GM23338 (cell line): ENCODE results near the gene REEP6. TPM values are rescaled to one million over a fixed set of nuclear protein-coding genes. Genes with fewer than 3 reads are reported as not detected.

ENCODE experiments used
- EZH2 ChIP-seq: fragments of 200-600 bp; sonication (generic); IDR thresholded peaks from one replicate; pipeline ENCODE4 v1.8.0; 2017; ENCODE audit warnings: antibody characterized with exemption, mild to moderate bottlenecking, low read depth; ENCODE audit not compliant: unreplicated experiment
- STAT1 ChIP-seq: IDR thresholded peaks from one replicate; pipeline ENCODE4 v1.6.1; 2016; ENCODE audit warnings: antibody characterized with exemption; ENCODE audit not compliant: unreplicated experiment
- ZNF114 ChIP-seq: fragments of 250-450 bp; sonication (Bioruptor Pico); IDR thresholded peaks from 2 replicates; pipeline ENCODE4 v1.5.0; 2020; ENCODE audit warnings: mild to moderate bottlenecking, moderate library complexity
- ZNF331 ChIP-seq: fragments of 250-450 bp; sonication (Bioruptor Pico); IDR thresholded peaks from 2 replicates; pipeline ENCODE4 v1.5.0; 2020; ENCODE audit warnings: low read depth, mild to moderate bottlenecking, moderate library complexity
- polyA plus RNA-seq: library from polyadenylated mRNA; unstranded; fragments of >200 nt; fragmentation: Nextera tagmentation; extraction: Ambion mirVana; gene quantifications from 2 replicates; pipeline ENCODE4 v1.2.1, GENCODE V29; 2016
- total RNA-seq: library from RNA; depleted of rRNA; stranded (reverse); fragments of >200 nt; shearing (Covaris generic); gene quantifications from 2 replicates; pipeline ENCODE4 v1.2.3, GENCODE V29; 2014; rRNA removed
- TF ChIP-seq, protein P1 (sequence below): fragments of 250-450 bp; sonication (Bioruptor Pico); IDR thresholded peaks from 2 replicates; pipeline ENCODE4 v1.5.0; 2020; ENCODE audit warnings: mild to moderate bottlenecking, moderate library complexity
- TF ChIP-seq, protein P2 (sequence below), 2 experiments: fragments of 200-600 bp in 1 of 2; sonication (generic) in 1 of 2; conservative IDR thresholded peaks; 2 replicates each; pipeline versions ENCODE4 v1.5.1 to v1.6.1; 2016 to 2017; ENCODE audit warnings: antibody characterized with exemption in 2 of 2, low read depth in 2 of 2, mild to moderate bottlenecking in 2 of 2, moderate library complexity in 1 of 2

The REEP6 gene
- total and polyA plus RNA-seq, 2 experiments from 2014 or later: 15.2 to 20.0 TPM

DNA sequence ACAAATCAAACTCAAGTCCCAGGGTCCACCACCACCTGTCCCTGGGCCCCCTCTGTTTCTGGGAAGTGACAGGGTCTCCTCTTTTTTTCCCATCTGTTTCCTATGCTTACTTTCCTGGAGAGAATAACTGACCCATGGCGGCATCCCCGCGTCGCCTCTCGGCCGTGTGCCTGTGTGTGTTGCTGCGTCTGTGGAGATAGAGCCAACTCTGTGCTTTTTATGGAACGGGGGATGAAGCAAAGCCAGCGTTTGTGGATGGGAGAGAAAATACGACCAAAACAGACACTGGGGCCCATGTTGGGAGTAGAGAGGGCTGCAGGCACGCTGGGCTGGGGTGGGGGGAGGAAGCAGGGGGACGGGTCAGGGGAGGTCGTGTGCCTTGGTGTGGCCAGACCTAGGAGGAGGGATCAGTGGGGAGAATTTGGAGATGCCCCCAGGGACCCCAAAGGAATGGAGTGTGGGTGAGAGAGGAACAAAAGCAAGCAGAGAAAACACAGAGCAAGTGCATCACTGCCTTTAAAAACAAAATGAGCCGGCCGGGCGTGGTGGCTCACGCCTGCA lies 49.5 kb downstream of the REEP6 start (continued):
- TF ChIP-seq, protein P1, sequence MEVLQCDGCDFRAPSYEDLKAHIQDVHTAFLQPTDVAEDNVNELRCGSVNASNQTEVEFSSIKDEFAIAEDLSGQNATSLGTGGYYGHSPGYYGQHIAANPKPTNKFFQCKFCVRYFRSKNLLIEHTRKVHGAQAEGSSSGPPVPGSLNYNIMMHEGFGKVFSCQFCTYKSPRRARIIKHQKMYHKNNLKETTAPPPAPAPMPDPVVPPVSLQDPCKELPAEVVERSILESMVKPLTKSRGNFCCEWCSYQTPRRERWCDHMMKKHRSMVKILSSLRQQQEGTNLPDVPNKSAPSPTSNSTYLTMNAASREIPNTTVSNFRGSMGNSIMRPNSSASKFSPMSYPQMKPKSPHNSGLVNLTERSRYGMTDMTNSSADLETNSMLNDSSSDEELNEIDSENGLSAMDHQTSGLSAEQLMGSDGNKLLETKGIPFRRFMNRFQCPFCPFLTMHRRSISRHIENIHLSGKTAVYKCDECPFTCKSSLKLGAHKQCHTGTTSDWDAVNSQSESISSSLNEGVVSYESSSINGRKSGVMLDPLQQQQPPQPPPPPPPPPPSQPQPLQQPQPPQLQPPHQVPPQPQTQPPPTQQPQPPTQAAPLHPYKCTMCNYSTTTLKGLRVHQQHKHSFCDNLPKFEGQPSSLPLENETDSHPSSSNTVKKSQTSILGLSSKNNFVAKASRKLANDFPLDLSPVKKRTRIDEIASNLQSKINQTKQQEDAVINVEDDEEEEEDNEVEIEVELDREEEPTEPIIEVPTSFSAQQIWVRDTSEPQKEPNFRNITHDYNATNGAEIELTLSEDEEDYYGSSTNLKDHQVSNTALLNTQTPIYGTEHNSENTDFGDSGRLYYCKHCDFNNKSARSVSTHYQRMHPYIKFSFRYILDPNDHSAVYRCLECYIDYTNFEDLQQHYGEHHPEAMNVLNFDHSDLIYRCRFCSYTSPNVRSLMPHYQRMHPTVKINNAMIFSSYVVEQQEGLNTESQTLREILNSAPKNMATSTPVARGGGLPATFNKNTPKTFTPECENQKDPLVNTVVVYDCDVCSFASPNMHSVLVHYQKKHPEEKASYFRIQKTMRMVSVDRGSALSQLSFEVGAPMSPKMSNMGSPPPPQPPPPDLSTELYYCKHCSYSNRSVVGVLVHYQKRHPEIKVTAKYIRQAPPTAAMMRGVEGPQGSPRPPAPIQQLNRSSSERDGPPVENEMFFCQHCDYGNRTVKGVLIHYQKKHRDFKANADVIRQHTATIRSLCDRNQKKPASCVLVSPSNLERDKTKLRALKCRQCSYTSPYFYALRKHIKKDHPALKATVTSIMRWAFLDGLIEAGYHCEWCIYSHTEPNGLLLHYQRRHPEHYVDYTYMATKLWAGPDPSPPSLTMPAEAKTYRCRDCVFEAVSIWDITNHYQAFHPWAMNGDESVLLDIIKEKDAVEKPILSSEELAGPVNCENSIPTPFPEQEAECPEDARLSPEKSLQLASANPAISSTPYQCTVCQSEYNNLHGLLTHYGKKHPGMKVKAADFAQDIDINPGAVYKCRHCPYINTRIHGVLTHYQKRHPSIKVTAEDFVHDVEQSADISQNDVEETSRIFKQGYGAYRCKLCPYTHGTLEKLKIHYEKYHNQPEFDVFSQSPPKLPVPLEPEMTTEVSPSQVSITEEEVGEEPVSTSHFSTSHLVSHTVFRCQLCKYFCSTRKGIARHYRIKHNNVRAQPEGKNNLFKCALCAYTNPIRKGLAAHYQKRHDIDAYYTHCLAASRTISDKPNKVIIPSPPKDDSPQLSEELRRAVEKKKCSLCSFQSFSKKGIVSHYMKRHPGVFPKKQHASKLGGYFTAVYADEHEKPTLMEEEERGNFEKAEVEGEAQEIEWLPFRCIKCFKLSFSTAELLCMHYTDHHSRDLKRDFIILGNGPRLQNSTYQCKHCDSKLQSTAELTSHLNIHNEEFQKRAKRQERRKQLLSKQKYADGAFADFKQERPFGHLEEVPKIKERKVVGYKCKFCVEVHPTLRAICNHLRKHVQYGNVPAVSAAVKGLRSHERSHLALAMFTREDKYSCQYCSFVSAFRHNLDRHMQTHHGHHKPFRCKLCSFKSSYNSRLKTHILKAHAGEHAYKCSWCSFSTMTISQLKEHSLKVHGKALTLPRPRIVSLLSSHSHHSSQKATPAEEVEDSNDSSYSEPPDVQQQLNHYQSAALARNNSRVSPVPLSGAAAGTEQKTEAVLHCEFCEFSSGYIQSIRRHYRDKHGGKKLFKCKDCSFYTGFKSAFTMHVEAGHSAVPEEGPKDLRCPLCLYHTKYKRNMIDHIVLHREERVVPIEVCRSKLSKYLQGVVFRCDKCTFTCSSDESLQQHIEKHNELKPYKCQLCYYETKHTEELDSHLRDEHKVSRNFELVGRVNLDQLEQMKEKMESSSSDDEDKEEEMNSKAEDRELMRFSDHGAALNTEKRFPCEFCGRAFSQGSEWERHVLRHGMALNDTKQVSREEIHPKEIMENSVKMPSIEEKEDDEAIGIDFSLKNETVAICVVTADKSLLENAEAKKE (CRISPR knock-in tag): no peak
- TF ChIP-seq, protein P2, sequence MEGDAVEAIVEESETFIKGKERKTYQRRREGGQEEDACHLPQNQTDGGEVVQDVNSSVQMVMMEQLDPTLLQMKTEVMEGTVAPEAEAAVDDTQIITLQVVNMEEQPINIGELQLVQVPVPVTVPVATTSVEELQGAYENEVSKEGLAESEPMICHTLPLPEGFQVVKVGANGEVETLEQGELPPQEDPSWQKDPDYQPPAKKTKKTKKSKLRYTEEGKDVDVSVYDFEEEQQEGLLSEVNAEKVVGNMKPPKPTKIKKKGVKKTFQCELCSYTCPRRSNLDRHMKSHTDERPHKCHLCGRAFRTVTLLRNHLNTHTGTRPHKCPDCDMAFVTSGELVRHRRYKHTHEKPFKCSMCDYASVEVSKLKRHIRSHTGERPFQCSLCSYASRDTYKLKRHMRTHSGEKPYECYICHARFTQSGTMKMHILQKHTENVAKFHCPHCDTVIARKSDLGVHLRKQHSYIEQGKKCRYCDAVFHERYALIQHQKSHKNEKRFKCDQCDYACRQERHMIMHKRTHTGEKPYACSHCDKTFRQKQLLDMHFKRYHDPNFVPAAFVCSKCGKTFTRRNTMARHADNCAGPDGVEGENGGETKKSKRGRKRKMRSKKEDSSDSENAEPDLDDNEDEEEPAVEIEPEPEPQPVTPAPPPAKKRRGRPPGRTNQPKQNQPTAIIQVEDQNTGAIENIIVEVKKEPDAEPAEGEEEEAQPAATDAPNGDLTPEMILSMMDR (conservative IDR thresholded peaks at IDR 0.05; ENCODE audit: low read depth in 2 of 2): no peak
- TF ChIP-seq STAT1 (no peak), EZH2 (no peak), ZNF114 (CRISPR knock-in tag) (no peak), ZNF331 (CRISPR knock-in tag) (no peak)

Other genes starting within 250 kb of the REEP6 start
- 78.7 and 139 TPM in 2 replicates for gene ATP5F1D, start 249.4 kb upstream of the REEP6 start, total RNA-seq
- gene ATP5F1D, start 249.4 kb upstream of the REEP6 start, polyA plus RNA-seq: 396 and 420 TPM in 2 replicates
- gene MIDN, start 242.6 kb upstream of the REEP6 start, total RNA-seq: 84.5 and 113 TPM in 2 replicates
- 28.6 and 33.3 TPM in 2 replicates for gene MIDN, start 242.6 kb upstream of the REEP6 start, polyA plus RNA-seq
- 152 and 202 TPM in 2 replicates for gene CIRBP, start 221.8 kb upstream of the REEP6 start, total RNA-seq
- gene CIRBP, start 221.8 kb upstream of the REEP6 start, polyA plus RNA-seq: 153 and 160 TPM in 2 replicates
- 39.2 and 60.4 TPM in 2 replicates for gene FAM174C, start 215.7 kb upstream of the REEP6 start, total RNA-seq
- gene FAM174C, start 215.7 kb upstream of the REEP6 start, polyA plus RNA-seq: 62.3 and 68.0 TPM in 2 replicates
- gene EFNA2, start 205.3 kb upstream of the REEP6 start, total RNA-seq: 8.2 and 10.3 TPM in 2 replicates
- 2.7 and 4.8 TPM in 2 replicates for gene EFNA2, start 205.3 kb upstream of the REEP6 start, polyA plus RNA-seq
- 128 and 132 TPM in 2 replicates for gene NDUFS7, start 107.3 kb upstream of the REEP6 start, total RNA-seq
- 201 and 203 TPM in 2 replicates for gene NDUFS7, start 107.3 kb upstream of the REEP6 start, polyA plus RNA-seq
- gene GAMT, start 89.6 kb upstream of the REEP6 start, total RNA-seq: 21.5 and 27.3 TPM in 2 replicates
- gene GAMT, start 89.6 kb upstream of the REEP6 start, polyA plus RNA-seq: 33.6 and 36.9 TPM in 2 replicates
- gene DAZAP1, start 83.6 kb upstream of the REEP6 start, total RNA-seq: 180 and 194 TPM in 2 replicates
- gene DAZAP1, start 83.6 kb upstream of the REEP6 start, polyA plus RNA-seq: 44.1 and 48.1 TPM in 2 replicates
- gene RPS15, start 52.8 kb upstream of the REEP6 start, total RNA-seq: 2,953 and 3,723 TPM in 2 replicates
- 3,861 and 4,267 TPM in 2 replicates for gene RPS15, start 52.8 kb upstream of the REEP6 start, polyA plus RNA-seq
- 14.3 and 18.3 TPM in 2 replicates for gene APC2, start 41.1 kb upstream of the REEP6 start, total RNA-seq
- 1.4 TPM in 2 replicates for gene APC2, start 41.1 kb upstream of the REEP6 start, polyA plus RNA-seq
- 61.1 and 64.9 TPM in 2 replicates for gene C19orf25, start 12.0 kb upstream of the REEP6 start, total RNA-seq
- 43.5 and 50.1 TPM in 2 replicates for gene C19orf25, start 12.0 kb upstream of the REEP6 start, polyA plus RNA-seq
- gene PCSK4, start 831 bp upstream of the REEP6 start, total RNA-seq: 5.9 and 15.1 TPM in 2 replicates
- gene PCSK4, start 831 bp upstream of the REEP6 start, polyA plus RNA-seq: 3.8 and 5.6 TPM in 2 replicates
- 0.10 TPM in 1 of 2 replicates, not detected in the other for gene ADAMTSL5, start 21.8 kb downstream of the REEP6 start, total RNA-seq
- 0.70 and 0.97 TPM in 2 replicates for gene ADAMTSL5, start 21.8 kb downstream of the REEP6 start, polyA plus RNA-seq
- 0.23 and 1.2 TPM in 2 replicates for gene PLK5, start 32.9 kb downstream of the REEP6 start, total RNA-seq
- 0.97 and 1.4 TPM in 2 replicates for gene PLK5, start 32.9 kb downstream of the REEP6 start, polyA plus RNA-seq
- 78.1 and 94.9 TPM in 2 replicates for gene MEX3D, start 77.1 kb downstream of the REEP6 start, total RNA-seq
- 12.4 and 12.5 TPM in 2 replicates for gene MEX3D, start 77.1 kb downstream of the REEP6 start, polyA plus RNA-seq
- 103 and 118 TPM in 2 replicates for gene MBD3, start 101.7 kb downstream of the REEP6 start, total RNA-seq
- 27.6 and 28.5 TPM in 2 replicates for gene MBD3, start 101.7 kb downstream of the REEP6 start, polyA plus RNA-seq
- 35.3 and 46.4 TPM in 2 replicates for gene UQCR11, start 114.3 kb downstream of the REEP6 start, total RNA-seq
- 413 and 414 TPM in 2 replicates for gene UQCR11, start 114.3 kb downstream of the REEP6 start, polyA plus RNA-seq
- gene TCF3, start 161.4 kb downstream of the REEP6 start, total RNA-seq: 250 and 383 TPM in 2 replicates
- 166 and 186 TPM in 2 replicates for gene TCF3, start 161.4 kb downstream of the REEP6 start, polyA plus RNA-seq